ENCODE measurements around the gene PRM3.
A peak's percentile ranks its signal among the peaks of the same experiment; 100 is the strongest.

PRM3 gene

GRCh38 chr16:11256661-11257130 lies 16.7 kb downstream of the PRM3 start:
- H2AFZ ChIP-seq (ENCODE audit: low read length, unreplicated experiment), result peak overlapping the region; percentile 41

GRCh38 chr16:11255737-11256660 lies 17.4 kb downstream of the PRM3 start, which contains the start of gene SOCS1:
SOCS1 (minus strand) TSS chr16:11256204; CDS start chr16:11255478, 726 bp downstream.
- Histone ChIP-seq H3K4me1 (ENCODE audit: control insufficient read depth, insufficient read depth, low read length, unreplicated experiment) (peaks cover 25% of the 10 kb centered on the region), H3K36me3 (ENCODE audit: insufficient read depth, low read length) (no peaks in the 10 kb centered on the region), H2AFZ (ENCODE audit: low read length, unreplicated experiment) (peak within 1 kb of the TSS; percentile 41), H3K27ac (ENCODE audit: low read depth, low read length) (peak within 1 kb of the TSS; percentile 80), H3K4me3 (ENCODE audit: low read depth, low read length) (peak within 1 kb of the TSS; percentile 87), H3K79me2 (ENCODE audit: control insufficient read depth, insufficient read depth, low read length, unreplicated experiment) (peaks cover 6% of the 10 kb centered on the region), H3K27me3 (ENCODE audit: insufficient read depth, low read length) (no peaks in the 10 kb centered on the region)

More at GRCh38 chr16:11256661-11257130, 16.7 kb downstream of the PRM3 start:
- peaks cover 25% of the 10 kb centered on the region for H3K4me1 ChIP-seq (ENCODE audit: control insufficient read depth, insufficient read depth, low read length, unreplicated experiment)
- peaks cover 6% of the 10 kb centered on the region for H3K79me2 ChIP-seq (ENCODE audit: control insufficient read depth, insufficient read depth, low read length, unreplicated experiment)
- peak overlapping the region; percentile 87 for H3K4me3 ChIP-seq (ENCODE audit: low read depth, low read length)
- H3K36me3 ChIP-seq (ENCODE audit: insufficient read depth, low read length), result no peaks in the 10 kb centered on the region
- H3K27ac ChIP-seq (ENCODE audit: low read depth, low read length), result peak overlapping the region; percentile 80
- no peaks in the 10 kb centered on the region for H3K27me3 ChIP-seq (ENCODE audit: insufficient read depth, low read length)

GRCh38 chr16:11254913-11255736 lies 18.3 kb downstream of the PRM3 start:
- Histone ChIP-seq H3K4me1 (ENCODE audit: control insufficient read depth, insufficient read depth, low read length, unreplicated experiment) (peaks cover 25% of the 10 kb centered on the region), H3K36me3 (ENCODE audit: insufficient read depth, low read length) (no peaks in the 10 kb centered on the region), H3K27me3 (ENCODE audit: insufficient read depth, low read length) (no peaks in the 10 kb centered on the region), H3K27ac (ENCODE audit: low read depth, low read length) (no peak overlapping the region), H3K79me2 (ENCODE audit: control insufficient read depth, insufficient read depth, low read length, unreplicated experiment) (peaks cover 6% of the 10 kb centered on the region), H3K4me3 (ENCODE audit: low read depth, low read length) (peak overlapping the region; percentile 87), H2AFZ (ENCODE audit: low read length, unreplicated experiment) (peak overlapping the region; percentile 5)

- peaks cover 6% of the 10 kb centered on the region for H3K79me2 ChIP-seq (ENCODE audit: control insufficient read depth, insufficient read depth, low read length, unreplicated experiment)
- no peaks in the 10 kb centered on the region for H3K36me3 ChIP-seq (ENCODE audit: insufficient read depth, low read length)
- no peaks in the 10 kb centered on the region for H3K27me3 ChIP-seq (ENCODE audit: insufficient read depth, low read length)
- no peak overlapping the region for H3K27ac ChIP-seq (ENCODE audit: low read depth, low read length)
- no peak overlapping the region for H2AFZ ChIP-seq (ENCODE audit: low read length, unreplicated experiment)
- peak overlapping the region; percentile 87 for H3K4me3 ChIP-seq (ENCODE audit: low read depth, low read length)
- peaks cover 24% of the 10 kb centered on the region for H3K4me1 ChIP-seq (ENCODE audit: control insufficient read depth, insufficient read depth, low read length, unreplicated experiment)
Observed at GRCh38 chr16:11253995-11254912, 19.2 kb downstream of the PRM3 start.

GRCh38 chr16:11253009-11253994 lies 20.1 kb downstream of the PRM3 start:
- no peak overlapping the region for H2AFZ ChIP-seq (ENCODE audit: low read length, unreplicated experiment)
- peaks cover 6% of the 10 kb centered on the region for H3K79me2 ChIP-seq (ENCODE audit: control insufficient read depth, insufficient read depth, low read length, unreplicated experiment)
- no peaks in the 10 kb centered on the region for H3K27me3 ChIP-seq (ENCODE audit: insufficient read depth, low read length)
- peak overlapping the region; percentile 17; the same call in 1 of the 2 replicates for H3K4me3 ChIP-seq (ENCODE audit: low read depth, low read length)
- peaks cover 18% of the 10 kb centered on the region for H3K4me1 ChIP-seq (ENCODE audit: control insufficient read depth, insufficient read depth, low read length, unreplicated experiment)
- no peaks in the 10 kb centered on the region for H3K36me3 ChIP-seq (ENCODE audit: insufficient read depth, low read length)
- H3K27ac ChIP-seq (ENCODE audit: low read depth, low read length), result no peak overlapping the region

GRCh38 chr16:11252482-11252931 lies 20.9 kb downstream of the PRM3 start:
- no peak overlapping the region for H3K4me3 ChIP-seq (ENCODE audit: low read depth, low read length)

GRCh38 chr16:11251525-11252481 lies 21.6 kb downstream of the PRM3 start:
- Histone ChIP-seq H3K27ac (ENCODE audit: low read depth, low read length) (no peak overlapping the region), H3K4me1 (ENCODE audit: control insufficient read depth, insufficient read depth, low read length, unreplicated experiment) (peaks cover 15% of the 10 kb centered on the region), H3K36me3 (ENCODE audit: insufficient read depth, low read length) (no peaks in the 10 kb centered on the region), H3K79me2 (ENCODE audit: control insufficient read depth, insufficient read depth, low read length, unreplicated experiment) (peaks cover 6% of the 10 kb centered on the region), H3K27me3 (ENCODE audit: insufficient read depth, low read length) (no peaks in the 10 kb centered on the region), H2AFZ (ENCODE audit: low read length, unreplicated experiment) (no peak overlapping the region), H3K4me3 (ENCODE audit: low read depth, low read length) (no peak overlapping the region)

More at GRCh38 chr16:11252482-11252931, 20.9 kb downstream of the PRM3 start:
- no peak overlapping the region for H2AFZ ChIP-seq (ENCODE audit: low read length, unreplicated experiment)
- no peak overlapping the region for H3K27ac ChIP-seq (ENCODE audit: low read depth, low read length)
- no peaks in the 10 kb centered on the region for H3K36me3 ChIP-seq (ENCODE audit: insufficient read depth, low read length)
- H3K79me2 ChIP-seq (ENCODE audit: control insufficient read depth, insufficient read depth, low read length, unreplicated experiment), result peaks cover 6% of the 10 kb centered on the region
- H3K27me3 ChIP-seq (ENCODE audit: insufficient read depth, low read length), result no peaks in the 10 kb centered on the region
- peaks cover 16% of the 10 kb centered on the region for H3K4me1 ChIP-seq (ENCODE audit: control insufficient read depth, insufficient read depth, low read length, unreplicated experiment)

- no peaks in the 10 kb centered on the region for H3K36me3 ChIP-seq (ENCODE audit: insufficient read depth, low read length)
- no peak overlapping the region for H3K4me3 ChIP-seq (ENCODE audit: low read depth, low read length)
- H2AFZ ChIP-seq (ENCODE audit: low read length, unreplicated experiment), result no peak overlapping the region
- no peaks in the 10 kb centered on the region for H3K27me3 ChIP-seq (ENCODE audit: insufficient read depth, low read length)
- H3K79me2 ChIP-seq (ENCODE audit: control insufficient read depth, insufficient read depth, low read length, unreplicated experiment), result peaks cover 6% of the 10 kb centered on the region
- peaks cover 15% of the 10 kb centered on the region for H3K4me1 ChIP-seq (ENCODE audit: control insufficient read depth, insufficient read depth, low read length, unreplicated experiment)
- H3K27ac ChIP-seq (ENCODE audit: low read depth, low read length), result no peak overlapping the region
Observed at GRCh38 chr16:11250786-11251524, 22.5 kb downstream of the PRM3 start.
